GM19351 (cell line): ENCODE data around the gene TOX2.

Experiments used
- ATAC-seq: cut with Tn5 transposase; IDR thresholded peaks from one replicate; pipeline ENCODE4 v1.9.1; 2021; ENCODE audit warnings: mild to moderate bottlenecking, moderate library complexity; ENCODE audit not compliant: unreplicated experiment

The TOX2 gene

DNA sequence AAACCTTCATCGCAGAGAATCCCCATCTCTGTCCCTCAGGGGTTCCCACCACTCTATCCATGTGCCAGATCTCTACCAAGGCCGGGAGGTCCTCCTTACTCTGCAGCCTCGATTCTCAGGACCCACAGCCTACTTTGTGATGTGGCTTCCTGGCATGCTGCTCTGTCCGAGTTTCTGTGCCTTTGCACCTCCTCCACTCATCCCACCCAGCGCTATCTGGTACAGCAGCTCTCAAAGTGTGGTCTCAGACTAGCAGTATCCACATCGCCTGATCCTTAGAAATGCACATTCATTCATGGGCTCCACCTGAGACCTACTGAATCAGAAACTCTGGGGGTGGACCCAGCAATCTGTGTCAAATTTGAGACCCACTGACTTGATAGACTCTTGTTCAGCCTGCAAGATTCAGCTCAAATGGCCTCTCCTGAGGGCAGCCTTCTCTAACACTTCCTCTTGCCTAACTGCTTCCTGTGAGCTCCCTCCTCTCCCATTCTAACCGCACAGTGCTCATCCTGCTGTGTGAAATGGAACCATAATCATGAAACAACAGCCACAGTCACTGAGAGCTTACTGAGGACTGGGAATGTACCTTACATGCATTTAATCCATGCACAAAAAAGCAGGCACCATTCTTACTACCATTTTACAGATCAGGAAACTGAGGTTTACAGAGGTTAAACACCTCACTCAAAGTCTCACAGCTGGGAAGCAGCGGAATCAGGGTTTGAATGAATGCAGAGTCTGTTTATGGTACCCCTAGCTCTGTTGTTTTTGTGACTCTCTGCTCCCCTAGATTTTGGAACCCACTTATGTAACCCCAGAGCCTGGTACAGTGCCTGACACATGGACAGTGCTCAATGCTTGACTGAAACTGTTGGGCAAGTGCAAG lies 202.9 kb downstream of the TOX2 start:
- no peak for ATAC-seq

DNA sequence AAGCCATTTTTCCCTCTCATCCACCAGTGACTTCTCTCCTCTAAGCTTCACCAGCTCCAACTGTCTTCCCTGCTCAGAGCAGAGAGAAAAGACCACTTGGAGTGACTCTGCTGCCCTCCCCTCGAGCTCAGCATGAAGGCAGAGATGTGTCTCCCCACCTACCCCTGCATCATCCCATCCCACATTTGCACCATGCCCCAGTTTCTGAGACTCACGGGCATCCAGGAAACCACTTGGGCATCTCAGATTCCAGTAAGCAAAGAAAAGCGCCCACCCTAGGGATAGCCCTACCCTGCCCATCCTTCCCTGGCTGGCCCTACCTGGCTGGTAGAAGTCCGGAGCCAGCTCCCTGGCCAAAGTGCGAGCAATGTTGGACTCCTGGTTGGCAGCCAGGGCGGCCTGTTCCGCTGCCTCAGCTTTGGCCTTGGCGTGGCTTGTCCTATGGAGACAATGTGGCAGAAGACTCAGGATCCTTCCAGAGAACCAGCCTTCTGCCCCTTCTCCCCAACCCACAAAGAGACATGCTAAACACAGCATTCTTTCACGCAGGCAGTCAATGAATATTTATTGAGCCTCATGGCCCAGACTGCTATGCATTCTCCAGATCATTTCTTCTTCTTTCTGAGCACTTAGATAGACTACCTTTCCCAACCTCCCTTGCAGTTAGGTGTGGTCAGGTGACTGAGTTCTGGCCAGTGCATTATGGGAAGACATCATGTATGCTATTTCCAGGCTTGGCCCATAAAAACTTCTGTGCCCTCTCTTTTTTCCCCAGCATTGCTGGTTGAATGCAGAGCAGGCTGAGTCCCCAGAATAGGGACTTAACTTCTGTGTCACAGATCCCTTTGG lies 203.8 kb downstream of the TOX2 start:
- ATAC-seq: no peak
